Measurements from ENCODE around the gene CCSER2.

DNA sequence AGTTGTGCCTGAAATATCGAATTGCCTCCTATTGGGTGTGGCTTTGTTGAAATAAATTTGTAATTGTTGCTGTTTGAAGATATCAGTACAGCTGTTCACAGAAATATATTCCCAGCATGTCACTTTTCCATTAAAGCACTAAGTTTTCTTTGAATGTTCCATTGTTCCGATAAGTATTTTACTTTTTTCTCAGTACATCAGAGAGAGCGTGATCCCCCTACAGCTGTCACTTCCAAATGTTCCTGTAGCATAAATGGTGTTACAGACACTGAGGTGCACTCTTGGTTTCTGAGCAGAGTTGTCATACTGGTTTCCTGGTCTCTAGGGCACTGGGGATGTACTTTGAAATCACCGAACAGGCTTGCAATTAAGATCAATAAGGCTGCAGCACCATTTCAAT lies 189.2 kb downstream of the CCSER2 start:
- TF ChIP-seq CEBPB (IDR thresholded peaks at IDR 0.05; ENCODE audit: low read depth) (no peak), CTCF (IDR thresholded peaks at IDR 0.05 in 2 of 3, conservative IDR thresholded peaks at IDR 0.05 in 1 of 3; ENCODE audit: borderline replicate concordance in 1 of 3, insufficient read depth in 1 of 3, low read depth in 2 of 3, low read length in 2 of 3) (no peak), SIN3A (IDR thresholded peaks at IDR 0.05; ENCODE audit: low read depth) (no peak)
